ENCODE measurements around the gene CHRFAM7A. TPM values are rescaled to one million over a fixed set of nuclear protein-coding genes. Genes with fewer than 3 reads are reported as not detected.
"Not testable (repeated sequence)": the region's sequence is repeated elsewhere in the genome, so short reads cannot be mapped to it uniquely, and the experiment has no call there.

The CHRFAM7A gene
- 0.90 and 1.2 TPM in 2 replicates for total RNA-seq (2014; rRNA removed; shearing (Covaris generic))

DNA sequence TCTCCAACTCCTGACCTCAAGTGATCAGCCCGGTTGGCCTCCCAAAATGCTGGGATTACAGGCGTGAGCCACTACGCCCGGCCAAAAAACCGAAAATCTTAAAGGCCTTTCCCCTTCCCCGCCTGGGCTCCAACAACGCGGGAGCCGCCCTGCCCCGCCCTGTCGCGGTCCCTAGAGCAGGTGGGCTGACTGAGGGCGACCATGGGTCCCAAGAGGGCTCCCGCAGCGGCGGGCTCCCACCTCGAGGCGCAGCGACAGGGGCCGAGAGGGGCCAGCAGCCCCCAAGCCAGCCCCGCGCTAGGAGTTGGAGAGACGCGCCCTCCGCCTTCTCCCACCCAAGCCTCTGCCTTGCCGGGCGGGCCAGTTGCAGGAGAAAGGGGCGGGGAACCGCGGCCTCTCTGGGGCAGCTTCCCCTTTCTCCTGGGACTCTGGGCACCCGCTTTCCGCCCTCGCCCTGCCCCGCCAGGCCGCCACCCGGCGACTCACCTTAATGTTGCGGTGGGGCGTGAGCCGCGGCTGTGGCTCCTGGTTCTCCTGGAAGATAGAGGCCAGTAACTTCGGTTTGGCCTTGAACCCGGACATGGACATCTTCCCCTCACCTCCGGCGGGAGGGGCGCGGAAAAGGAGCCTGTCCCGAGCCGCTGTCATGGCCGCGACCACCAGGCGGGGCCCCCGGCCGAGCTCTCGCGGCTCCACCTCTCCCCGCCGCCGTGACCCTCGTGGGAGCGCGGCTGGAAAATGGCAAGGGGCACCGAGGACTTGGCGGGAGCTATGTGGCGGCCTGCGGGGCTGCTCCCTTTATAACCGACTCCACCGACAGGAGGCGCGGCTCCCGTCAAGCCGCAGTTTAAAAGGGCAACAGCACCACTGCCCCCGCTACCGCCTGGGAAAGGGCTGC, at the start of gene CHRFAM7A:
Gene CHRFAM7A (minus strand): TSS at position 775 of the 898 bp plus-strand sequence. CDS start 10,189 bp downstream, outside the sequence.
- not testable (repeated sequence) for DNase-seq (ENCODE audit: low spot score)

DNA sequence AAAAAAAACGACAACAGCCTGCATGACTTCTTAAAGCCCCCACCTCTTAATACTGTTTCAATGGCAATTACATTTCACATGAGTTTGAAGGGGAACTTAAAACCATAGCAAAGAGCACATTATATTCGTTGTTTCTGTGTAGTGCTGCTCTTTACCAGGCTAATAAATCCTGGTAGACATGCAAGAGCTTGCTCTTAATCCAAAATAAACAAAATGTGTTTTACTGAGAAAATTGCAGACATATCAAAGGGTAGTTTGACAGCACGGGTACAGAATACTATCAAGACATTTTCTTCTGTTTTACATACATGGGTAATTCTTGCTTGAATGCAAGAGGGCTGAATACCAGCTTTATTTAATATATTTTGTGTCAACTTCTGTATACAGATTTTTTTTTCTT, 45.0 kb upstream of the CHRFAM7A start:
- DNase-seq (ENCODE audit: low spot score) = not testable (repeated sequence)

DNA sequence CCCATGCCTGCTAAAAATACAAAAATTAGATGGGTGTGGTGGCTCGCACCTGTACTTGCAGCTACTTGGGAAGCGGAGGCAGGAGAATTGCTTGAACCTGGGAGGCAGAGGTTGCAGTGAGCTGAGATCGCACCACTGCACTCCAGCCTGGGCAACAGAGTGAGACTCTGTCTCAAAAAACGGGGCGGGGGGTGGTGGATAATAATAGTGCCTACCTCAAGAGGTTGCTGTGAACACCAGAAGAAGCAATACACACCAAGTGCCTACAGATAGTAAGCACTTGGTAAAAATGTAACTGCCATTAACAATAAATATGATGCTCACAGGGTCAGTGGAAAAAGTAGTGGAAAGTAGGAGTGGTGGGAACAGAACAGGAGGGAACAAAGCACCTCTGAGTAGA, 42.5 kb upstream of the CHRFAM7A start:
- DNase-seq (ENCODE audit: low spot score) = not testable (repeated sequence)

DNA sequence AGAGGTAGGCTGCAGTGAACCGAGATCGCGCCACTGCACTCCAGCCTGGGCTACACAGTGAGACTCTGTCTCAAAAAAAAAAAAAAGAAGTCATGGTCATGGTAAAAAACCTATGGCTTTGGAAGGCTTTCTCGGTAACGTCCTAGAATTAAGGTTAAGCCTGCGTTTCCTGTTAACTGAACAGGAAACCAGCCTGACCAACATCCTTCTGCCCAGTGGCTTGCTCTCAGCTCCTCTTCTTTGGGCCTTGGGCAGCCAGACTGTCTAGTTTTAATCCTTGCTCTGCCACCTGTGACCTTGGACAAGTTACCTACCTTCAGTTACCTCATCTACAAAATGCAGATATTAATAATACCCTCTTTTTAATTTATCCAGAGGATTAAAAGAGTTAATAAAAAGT, 27.4 kb upstream of the CHRFAM7A start:
- not testable (repeated sequence) for DNase-seq (ENCODE audit: low spot score)

DNA sequence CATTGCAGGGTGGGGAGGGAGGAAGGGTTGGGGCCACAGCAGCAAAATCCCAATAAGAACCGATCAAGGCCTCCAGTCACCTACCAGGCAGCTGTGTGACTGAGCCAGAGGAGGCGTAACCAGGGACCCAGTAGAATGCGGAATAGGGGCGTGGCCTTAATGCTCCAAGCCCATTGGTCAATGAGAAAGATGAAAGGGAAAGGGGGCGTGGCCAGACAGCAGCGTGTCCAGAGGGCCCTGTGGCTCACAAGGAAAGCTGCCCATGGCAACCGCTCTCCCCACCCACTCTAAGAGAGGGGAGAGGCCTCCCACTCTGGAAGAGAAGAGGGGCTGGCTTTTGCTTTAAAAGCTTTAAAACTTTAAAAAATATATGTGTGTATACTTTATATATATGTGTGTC, 20.8 kb upstream of the CHRFAM7A start, which contains the start of gene GOLGA8R:
Gene GOLGA8R (minus strand): TSS at position 101 of the 400 bp plus-strand sequence. CDS start 98 bp downstream, at position 3.
- DNase-seq (ENCODE audit: low spot score) = not testable (repeated sequence)

DNA sequence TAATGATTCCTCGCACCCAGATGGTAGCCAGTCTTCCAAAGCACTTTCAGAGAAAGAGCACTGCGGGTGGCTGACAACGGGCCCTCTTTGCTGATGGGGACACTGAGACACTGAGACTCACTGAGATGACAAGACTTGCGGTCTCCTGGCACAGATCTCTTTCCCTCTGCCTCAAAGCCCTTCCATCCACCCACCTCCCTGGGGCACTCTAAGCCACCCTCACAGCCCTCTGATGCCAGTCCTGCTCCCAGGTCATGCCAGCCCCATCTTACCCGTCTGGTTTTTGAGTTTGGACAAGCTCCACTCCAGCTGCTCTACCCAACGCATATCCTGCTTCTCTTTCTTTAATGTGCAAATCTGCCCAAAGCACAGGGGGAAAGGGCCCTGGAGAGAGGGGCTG, 14.3 kb upstream of the CHRFAM7A start:
- DNase-seq (ENCODE audit: low spot score) = not testable (repeated sequence)

DNA sequence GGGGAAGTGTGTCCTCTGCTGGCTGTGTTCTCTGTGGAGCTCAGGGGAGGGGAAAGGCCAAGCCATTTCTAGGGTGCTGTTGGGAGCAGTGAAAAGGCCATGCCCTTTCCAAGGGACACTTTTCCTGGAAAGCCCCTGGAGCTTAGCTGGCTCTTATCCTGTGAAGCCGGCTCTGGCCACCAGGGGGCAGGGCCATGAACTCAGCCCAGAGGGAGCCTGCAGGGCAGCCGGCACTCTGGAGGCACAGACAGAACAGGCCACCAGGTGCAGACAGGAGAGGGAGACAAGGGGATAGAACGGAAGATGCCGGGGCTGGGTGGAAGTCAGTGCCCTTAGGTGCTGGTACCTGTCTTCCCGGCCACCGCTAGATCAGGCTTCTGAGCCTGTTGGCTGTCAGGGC, 5.6 kb upstream of the CHRFAM7A start:
- not testable (repeated sequence) for DNase-seq (ENCODE audit: low spot score)

DNA sequence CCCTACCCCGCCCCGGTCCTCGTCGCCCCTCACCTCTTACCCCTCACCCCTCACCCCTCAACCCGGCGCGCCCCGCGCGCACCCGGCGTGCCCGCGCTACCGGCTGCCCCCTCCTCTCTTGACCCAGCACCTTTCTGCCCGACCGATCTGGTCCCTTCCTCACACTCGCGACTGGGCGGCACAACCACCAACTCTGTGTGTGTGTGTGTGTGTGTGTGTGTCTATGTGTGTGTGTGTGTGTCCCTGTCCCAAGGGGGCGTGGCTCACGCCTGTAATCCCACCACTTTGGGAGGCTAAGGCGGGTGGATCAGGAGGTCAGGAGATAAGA, 288 bp upstream of the CHRFAM7A start:
- DNase-seq (ENCODE audit: low spot score) = not testable (repeated sequence)

DNA sequence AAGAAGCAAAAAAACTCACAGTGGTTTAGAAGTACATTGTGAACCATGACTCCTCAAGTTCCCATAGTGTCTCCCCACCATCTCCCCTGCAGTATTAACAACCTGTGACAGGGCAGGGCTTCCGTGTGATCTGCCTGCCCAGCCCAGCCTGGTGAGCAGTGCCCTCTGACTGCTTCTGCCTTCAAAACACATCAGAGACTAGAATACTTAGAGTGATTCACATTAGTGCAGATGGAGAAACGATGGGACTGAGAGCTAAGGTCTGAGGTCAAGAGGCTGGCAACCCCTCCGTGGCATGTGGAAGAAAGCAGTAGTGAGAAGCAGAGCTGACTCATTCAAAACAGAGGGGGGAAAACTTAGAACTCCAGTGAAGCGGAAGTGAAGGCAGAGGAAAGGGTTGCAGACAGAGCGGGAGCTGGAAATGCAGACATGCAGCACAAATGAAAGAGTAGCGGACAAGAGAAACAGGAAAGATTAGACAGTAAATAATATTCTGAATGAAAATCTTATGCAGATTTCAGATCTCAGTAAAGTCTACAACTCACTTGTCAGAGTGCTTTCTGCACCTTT, 6.9 kb downstream of the CHRFAM7A start:
- not testable (repeated sequence) for DNase-seq (ENCODE audit: low spot score)

DNA sequence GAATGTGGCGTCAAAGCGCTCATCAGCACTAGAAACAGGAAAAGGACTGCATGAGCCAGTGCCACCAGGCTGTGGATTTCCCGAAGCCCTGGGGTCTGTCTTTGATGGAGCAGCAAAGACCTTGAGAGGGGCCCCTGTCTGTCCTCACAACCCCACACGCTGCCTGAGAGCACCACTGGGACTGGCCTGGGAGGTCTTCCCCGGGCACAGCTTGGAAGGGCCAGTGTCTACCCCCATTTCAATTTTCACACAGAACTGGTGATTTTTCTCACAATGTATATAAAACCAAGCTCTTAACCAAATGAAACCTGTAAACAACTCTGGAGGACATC, 16.3 kb downstream of the CHRFAM7A start:
- not testable (repeated sequence) for DNase-seq (ENCODE audit: low spot score)

DNA sequence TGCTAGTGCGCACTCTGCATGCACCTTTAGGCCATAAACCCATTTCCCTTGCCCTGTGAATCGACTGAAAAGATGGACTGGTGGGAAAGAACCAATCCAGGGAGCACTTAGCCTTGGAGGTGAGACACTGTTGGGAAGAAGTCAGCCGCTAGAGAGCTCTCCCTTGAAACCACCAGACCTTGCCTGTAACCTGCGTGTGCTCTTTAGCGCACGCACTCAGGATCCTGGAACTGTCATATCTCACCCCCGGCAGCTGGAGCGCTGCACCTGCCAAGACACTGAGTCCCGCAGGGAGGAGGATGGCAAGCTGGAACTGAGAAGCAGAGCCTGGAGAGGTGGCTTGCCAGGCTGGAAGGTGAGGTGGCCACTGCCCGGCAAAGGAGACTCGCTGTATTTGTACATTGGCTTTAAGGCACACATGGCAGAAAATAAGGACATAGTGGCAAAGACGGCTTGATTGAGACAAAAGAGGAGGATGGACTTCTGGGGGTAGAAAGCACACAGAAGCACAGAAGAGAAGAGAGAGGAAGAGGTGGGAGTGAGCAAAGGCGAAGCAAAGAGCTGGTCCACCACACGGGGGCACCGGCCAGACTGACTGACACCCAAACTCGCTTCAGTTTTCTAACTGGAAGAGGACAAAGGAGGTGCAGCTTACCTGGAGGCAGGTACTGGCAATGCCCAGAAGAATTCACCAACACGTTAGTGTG, 16.8 kb downstream of the CHRFAM7A start:
- not testable (repeated sequence) for DNase-seq (ENCODE audit: low spot score)

DNA sequence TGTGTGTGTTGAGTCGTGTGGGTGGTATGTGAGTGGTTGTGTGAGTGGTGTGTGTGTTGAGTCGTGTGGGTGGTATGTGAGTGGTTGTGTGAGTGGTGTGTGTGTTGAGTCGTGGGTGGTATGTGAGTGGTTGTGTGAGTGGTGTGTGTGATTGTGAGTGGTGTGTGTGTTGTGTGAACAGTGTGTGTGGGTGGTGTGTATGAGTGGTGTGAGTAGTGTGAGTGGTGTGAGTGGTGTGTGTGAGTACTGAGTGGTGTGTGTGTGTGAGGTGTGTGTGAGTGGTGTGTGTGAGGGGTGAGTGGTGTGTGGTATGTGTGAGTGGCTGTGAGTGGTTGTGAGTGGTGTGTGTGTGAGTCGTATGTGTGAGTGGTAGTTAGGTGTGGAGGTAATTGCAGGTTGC, 17.5 kb downstream of the CHRFAM7A start:
- peak; percentile 5 for DNase-seq (ENCODE audit: low spot score)

DNA sequence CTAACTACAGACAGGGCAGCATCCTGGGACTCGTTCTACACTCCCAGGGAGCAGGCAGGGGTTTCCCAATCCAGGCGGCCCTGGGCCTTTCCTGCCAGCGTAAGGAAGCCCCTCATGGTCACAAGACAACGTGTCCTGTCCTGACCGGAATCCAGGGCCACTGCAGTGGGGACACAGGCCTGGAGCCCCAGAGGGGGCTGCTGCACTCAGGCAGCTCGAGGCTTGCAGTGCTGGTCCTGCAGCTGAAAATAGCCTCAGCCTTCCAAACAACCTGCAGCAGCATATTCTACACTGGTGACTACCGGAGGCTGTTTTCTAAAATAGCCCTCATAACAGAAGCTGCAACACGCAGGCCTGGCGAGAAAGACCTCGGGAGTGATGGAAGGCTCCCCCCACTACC, 18.5 kb downstream of the CHRFAM7A start:
- DNase-seq (ENCODE audit: low spot score) = not testable (repeated sequence)

DNA sequence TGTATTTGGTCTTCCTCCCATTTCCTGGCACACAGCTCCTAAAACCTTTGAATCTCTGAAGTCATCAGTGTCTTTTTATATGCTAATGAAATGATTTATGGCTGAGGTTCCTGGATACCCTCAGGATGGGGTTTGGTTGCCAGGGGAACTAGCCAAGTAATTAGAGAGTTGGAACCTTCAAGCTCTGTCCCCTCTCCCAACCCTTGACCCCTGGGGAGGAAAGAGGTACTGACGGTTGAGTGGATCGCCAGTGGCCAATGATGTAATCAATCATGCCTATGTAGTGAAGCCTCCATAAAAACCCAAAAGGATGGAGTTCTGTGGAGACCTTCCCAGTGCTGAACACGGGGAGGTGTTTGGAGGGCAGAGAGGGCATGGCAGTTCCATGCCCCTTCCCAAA, 25.1 kb downstream of the CHRFAM7A start:
- not testable (repeated sequence) for DNase-seq (ENCODE audit: low spot score)

DNA sequence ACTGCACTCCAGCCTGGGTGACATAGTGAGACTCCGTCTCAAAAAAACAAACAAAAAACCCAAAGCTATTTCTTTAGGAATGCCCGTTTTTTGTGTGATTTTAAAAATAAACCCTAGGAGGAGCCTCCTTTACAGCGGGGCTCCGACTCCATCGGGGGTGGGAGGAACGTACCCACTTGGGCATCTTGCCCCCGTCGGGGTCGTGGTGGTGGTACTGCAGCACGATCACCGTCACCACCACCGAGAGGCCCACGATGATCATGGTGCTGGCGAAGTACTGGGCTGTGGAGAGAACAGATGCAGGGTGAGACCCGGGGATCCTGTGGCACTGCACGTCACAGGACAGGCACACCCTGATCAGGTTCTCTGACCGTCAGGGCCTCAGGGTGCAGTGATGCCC, 26.1 kb downstream of the CHRFAM7A start:
- not testable (repeated sequence) for DNase-seq (ENCODE audit: low spot score)

DNA sequence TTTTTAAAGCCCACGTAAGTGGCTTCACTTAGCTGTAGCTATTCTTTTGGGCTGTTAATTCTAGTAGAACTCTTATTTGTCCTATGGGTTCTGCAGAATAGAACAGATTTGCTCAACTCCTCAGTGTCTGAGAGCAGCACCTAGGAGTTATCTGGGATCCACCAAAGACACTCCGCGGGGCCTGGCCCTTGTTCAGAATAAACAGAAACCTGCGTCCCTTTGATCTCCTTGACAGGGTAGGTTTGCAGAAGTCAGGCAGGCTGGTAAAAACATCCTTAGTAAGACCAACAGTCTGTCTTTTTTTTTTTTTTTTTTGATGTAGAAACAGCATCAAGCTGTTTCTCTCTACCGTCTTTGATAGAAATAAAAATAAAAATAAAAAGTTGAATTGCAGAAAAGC, 31.9 kb downstream of the CHRFAM7A start:
- not testable (repeated sequence) for DNase-seq (ENCODE audit: low spot score)

DNA sequence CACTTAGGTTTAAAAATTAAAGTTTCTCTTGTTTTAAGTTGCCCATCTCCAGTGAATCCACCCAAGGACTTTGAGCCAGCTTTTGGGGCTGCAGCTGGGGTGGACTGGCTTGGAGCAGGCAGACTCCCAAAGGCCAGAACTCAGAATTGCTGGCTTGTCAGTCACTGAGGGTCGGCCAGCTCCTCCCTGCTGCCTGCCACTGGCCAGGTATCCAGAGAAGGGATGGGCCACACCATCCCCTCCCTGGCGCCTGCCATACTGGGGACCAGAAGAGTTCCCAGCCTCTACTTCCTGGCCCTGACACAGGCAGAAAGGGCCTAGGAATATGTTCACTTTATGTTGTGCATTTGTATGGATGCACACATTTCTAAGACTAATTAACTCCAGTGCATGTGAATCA, 32.4 kb downstream of the CHRFAM7A start:
- DNase-seq (ENCODE audit: low spot score) = not testable (repeated sequence)

DNA sequence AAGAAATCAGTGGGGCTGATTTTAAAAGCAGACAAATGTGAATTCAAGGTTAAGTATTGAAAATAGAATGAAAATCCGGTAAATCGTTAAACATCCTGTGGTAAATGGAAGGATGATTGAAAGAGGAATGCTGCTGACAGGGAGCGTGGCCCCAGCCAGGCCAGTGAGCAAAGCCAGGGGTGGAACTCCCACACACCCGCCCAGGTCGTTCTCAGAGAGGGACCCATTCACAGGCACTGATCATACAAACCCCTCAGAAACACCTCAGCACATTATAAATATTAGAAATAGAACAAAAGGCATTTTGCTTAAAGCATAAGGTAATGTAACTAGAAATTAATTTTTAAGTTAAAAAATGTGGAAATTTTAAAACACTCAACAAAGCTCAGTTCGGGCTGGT, 38.3 kb downstream of the CHRFAM7A start:
- DNase-seq (ENCODE audit: low spot score) = not testable (repeated sequence)

DNA sequence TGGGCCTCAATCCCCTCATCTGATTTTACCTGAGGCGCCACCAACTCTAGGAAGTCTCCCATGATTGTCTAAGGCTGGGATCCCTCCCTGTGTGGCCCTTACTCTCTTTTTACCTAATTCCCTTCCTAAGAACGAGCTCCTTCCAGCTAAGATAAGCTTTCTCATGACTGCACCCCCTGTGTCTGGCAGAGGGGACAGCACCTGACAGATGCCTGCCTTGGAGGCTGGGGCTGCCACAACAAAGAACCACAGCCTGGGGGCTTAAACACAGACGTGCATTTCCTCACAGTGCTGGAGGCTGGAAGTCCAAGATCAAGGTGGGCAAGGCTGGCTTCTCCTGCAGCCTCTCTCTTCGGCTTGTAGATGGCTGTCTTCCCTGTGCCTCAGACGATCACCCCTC, 43.5 kb downstream of the CHRFAM7A start:
- DNase-seq (ENCODE audit: low spot score) = not testable (repeated sequence)

DNA sequence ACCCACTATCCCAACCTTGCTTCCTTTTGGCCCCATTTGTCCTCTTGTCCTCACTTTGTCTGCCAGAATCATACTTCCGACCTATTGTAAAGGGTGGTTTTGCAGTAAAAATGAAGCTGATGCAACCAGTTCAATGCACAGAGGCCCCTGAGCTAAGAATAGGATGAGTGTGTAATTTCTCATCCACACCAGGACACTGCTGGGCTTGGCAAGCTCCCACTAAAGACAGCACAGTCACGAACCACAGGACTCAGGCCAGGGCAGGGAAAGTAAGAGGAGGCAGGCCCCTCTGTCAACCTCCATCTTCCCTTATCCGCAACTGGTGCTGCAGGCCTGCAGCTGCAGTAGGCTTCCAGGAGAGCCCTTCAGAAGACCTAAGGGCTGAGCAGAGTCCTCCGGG, 56.8 kb downstream of the CHRFAM7A start:
- DNase-seq (ENCODE audit: low spot score) = not testable (repeated sequence)

DNA sequence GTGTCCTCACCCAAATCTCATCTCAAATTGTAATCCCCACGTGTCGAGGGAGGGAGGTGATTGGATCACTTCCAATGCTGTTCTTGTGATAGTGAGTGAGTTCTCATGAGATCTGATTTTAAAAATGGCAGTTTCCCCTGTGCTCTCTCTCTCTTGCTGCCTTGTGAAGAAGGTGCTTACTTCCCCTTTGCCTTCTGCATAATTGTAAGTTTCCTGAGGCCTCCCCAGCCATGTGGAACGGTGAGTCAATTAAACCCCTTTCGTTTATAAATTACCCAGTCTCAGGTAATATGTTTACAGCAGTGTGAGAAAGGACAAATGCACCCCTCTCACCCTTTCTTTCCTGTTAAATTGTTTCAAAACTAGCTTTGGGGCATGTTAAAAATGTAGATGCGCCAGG, 59.2 kb downstream of the CHRFAM7A start:
- DNase-seq (ENCODE audit: low spot score) = not testable (repeated sequence)

DNA sequence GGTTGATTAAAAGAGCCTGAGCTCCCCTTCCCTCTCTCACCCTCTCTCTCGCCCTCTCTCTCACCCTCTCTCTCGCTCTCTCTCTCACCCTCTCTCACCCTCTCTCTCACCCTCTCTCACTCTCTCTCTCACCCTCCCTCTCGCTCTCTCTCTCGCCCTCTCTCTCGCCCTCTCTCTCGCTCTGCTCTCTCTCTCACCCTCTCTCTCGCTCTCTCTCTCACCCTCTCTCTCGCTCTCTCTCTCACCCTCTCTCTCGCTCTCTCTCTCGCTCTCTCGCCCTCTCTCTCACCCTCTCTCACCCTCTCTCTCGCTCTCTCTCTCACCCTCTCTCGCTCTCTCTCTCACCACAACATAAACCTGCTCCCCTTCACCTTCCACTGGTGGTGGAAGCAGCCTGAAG, 67.2 kb downstream of the CHRFAM7A start:
- DNase-seq (ENCODE audit: low spot score) = peak; percentile 4
